ENCODE measurements around the gene GADL1.

GADL1 gene

GRCh38 chr3:30813734-30814133 is 80.7 kb downstream of the GADL1 start:
- TF ChIP-seq CTCF (IDR thresholded peaks at IDR 0.05; ENCODE audit: low read depth, low read length), result no peak

GRCh38 chr3:30811151-30811795 is 83.2 kb downstream of the GADL1 start:
- DNase-seq (ENCODE audit: extremely low read depth, low read depth), result no peak
- no peak for TF ChIP-seq CTCF (IDR thresholded peaks at IDR 0.05; ENCODE audit: low read depth, low read length)

More at GRCh38 chr3:30813734-30814133, 80.7 kb downstream of the GADL1 start:
- DNase-seq (ENCODE audit: extremely low read depth, low read depth), result no peak

- no peak for TF ChIP-seq CTCF (IDR thresholded peaks at IDR 0.05; ENCODE audit: low read depth, low read length)
- DNase-seq (ENCODE audit: extremely low read depth, low read depth), result no peak
Observed at GRCh38 chr3:30810625-30811024, 83.8 kb downstream of the GADL1 start.

- no peak for DNase-seq (ENCODE audit: extremely low read depth, low read depth)
- TF ChIP-seq CTCF (IDR thresholded peaks at IDR 0.05; ENCODE audit: low read depth, low read length), result no peak
Observed at GRCh38 chr3:30805695-30806094, 88.8 kb downstream of the GADL1 start.

GRCh38 chr3:30804984-30805383 is 89.5 kb downstream of the GADL1 start:
- TF ChIP-seq CTCF (IDR thresholded peaks at IDR 0.05; ENCODE audit: low read depth, low read length), result no peak
- no peak for DNase-seq (ENCODE audit: extremely low read depth, low read depth)

- no peak for DNase-seq (ENCODE audit: extremely low read depth, low read depth)
- no peak for TF ChIP-seq CTCF (IDR thresholded peaks at IDR 0.05; ENCODE audit: low read depth, low read length)
Observed at GRCh38 chr3:30795176-30795575, 99.3 kb downstream of the GADL1 start.

- DNase-seq (ENCODE audit: extremely low read depth, low read depth), result no peak
- no peak for TF ChIP-seq CTCF (IDR thresholded peaks at IDR 0.05; ENCODE audit: low read depth, low read length)
Observed at GRCh38 chr3:30793740-30794139, 100.7 kb downstream of the GADL1 start.
